Measurements from ENCODE around the gene CD47.

CD47 gene

DNA sequence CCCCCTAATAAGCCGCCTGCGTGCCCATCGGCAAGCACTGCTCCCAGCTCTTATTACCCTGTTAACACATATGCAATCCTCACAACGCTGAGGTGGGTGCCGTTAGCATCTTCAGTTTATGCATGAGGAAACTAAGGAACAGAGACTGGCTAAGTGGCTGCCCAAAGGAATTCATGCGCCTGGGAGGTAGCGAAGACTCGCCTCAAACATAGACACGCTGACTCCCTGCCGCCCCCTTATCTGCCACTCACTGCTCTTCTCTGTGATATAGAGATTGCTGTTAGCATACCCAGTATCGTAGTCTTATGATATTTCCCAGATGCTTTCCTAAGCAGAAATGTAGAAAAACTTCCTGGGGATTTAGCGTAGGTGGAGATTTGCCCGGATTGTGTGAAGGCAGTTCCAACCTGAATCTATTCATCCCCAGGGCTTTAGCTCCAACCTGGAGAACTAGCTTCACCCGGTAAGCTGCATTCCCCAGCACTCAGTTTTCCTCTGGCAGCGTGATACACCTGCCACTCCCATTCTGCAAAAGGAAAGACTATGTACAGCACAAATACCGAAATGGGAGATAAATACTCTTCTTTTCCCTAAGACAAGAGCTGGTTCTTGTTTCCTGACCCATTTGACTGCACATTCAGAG, 23.7 kb upstream of the CD47 start:
- DNase-seq: no peak

DNA sequence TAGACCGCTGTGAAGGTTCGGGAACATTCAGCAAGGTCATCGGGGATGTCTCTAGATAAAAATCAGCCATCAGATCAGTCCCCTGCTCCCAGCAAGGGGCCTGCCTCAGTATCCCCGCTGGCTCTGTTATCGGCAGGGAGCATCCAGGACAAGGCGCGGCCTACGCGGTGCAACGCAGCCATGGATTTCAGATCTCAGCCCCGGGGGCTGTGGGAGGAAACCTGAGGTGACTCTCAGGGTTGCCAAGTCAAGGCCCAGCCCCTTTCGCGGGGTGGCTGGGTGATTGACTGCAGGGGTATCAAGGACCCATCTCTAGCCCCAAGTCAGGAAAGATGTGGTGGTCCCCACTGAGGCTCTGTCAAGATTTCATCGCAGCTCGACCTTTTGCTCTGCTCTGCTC, 23.1 kb upstream of the CD47 start:
- no peak for DNase-seq

DNA sequence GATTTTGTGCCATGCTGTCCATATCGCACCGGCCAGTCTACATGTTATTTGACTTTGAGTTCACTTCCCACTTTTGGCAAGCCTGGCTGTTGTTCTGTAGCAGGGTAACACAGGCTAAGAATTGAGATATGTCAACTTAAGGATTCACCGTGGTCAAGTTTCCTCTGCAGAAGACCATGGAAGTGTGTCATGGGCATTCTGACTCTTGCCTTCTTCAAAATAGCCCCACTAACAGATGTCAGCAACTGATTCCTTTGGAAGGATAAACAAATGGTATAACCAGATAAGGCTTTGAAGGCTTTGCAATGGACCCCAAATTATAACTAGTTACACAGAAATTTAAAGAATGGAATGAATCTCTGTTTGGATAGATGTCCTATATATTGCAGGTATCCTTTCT, 20.1 kb upstream of the CD47 start:
- no peak for DNase-seq

GRCh38 chr3:108108416-108108815, 17.6 kb upstream of the CD47 start:
- DNase-seq: no peak

DNA sequence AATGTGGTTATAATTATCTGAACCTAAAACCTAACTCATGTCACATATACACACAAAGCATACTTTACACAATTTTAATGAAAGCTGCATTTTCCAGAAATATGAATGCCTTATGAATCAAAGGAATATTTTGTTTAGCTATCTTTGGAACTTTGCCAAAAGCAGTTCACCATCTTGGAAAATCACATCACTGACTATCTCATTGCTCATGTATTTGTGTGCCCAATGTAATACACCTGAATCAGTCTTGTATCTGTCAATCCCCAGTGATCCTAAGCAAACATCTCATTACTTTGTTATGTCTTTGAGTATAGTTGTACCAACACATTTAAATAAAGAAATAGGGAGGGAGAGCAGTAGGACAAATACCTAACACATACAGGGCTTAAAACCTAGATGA, 15.6 kb upstream of the CD47 start:
- DNase-seq: no peak

GRCh38 chr3:108106031-108106430, 15.2 kb upstream of the CD47 start:
- no peak for DNase-seq

DNA sequence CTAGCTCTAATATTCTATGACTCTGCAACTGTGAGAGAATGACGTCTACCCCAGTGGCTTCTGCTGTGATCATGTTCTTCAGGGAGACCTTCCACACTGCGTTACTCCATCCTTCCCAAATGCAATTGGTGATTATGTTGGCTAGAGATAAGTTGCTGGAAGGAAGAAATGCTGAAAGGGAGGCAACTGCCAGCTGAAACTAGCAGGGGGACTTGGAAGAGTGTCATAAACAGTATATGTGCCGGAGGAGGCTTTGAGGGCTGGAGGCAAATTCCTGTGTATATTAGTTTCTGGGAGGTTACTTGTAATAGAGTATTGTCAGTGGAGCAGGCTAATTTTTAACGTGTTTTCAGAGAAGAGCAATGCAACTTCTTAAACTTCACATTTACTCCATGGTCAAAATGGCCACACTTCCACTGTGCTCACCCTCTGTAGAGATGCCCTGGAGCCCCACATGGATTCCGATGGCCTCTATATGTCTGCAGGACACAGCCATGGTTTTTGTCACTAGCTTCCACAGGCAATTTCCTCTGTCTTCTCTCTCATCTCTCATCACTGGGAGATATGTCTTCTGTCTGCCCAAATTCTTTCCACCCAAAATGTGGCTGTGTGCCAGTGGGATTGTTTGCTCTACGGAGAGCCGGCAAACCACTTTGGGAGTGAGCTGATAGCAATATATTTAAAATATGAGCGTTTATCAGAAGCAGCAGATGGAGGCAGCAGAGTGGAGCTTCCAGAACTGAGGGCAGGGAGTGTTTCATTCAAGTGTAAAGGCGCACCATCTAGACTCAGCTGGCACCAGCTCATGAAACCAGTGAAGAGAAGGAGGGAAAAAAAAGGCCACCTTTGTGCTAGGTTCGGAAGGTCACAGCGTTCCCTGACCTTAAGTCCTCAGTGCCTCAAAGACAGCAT, 13.3 kb upstream of the CD47 start:
- peak; percentile 30 to 39 for DNase-seq

- DNase-seq: no peak
These were observed 12.4 kb upstream of the CD47 start for GRCh38 chr3:108103040-108103751.

DNA sequence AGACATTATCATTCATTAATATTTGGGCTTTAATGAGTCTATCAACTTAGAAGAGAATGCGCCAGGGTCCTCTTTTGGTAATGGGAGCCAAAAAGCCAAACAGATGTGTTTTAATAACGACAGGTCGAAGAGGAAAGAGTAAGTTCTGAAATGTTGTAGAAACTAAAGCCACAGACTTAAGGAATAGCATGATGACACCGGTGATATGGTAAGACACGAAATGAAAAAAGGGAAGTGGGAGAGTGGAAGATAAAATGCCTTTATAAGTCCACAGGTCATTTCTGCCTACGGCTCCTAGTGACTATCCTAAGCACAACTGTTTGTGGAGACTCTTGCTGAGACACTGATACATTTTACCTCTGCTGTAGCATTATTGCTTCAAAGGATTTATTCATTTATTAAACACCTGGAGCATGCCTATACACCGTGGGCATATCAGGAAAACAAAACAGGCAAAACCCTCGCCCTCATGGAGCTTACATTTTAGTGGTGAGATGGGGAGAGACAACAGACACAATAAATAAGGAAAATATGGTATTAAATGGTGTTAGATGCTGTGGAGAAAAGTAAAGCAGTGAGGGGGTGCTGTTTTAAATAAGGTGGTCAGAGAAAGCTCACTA, 11.7 kb upstream of the CD47 start:
- no peak for DNase-seq

GRCh38 chr3:108100906-108101660, 10.3 kb upstream of the CD47 start:
- DNase-seq: peak in 1 of 2 experiments; percentile 27

DNA sequence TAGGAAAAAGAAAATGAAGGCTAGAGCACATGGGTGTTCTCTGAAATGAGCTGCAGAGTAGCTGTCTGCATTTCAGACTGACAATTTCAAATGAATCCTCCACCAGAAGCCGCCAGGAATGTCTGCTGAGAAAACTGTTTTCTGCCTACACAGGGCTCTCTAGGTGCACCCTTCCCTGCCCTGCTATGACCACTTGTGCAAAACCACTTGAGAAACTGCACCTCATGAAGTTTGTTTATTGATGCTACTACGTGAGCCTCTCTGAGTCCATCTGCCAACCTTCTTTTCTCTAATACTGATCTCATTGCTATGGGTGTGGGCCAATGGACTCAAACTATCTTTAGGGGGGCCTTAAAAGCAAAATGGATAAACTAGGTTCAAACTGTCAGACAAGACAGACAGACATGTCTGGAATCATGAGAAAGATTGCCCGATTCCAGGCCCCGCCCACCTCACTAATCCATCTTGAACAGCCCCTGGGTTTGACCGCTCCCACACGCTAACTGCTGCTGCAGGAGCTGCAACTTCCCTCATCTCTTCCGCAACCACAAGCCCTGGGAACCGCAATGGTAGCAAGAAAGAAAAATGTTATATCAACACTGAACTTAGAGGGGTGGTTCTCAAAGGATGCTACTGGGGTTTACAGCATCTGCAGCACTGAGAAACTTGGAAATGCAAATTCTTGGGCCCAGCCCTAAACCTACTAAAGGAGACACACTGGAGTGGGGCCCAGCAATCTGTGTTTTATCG, 9.0 kb upstream of the CD47 start:
- no peak for DNase-seq

- no peak for DNase-seq
These were observed 8.4 kb upstream of the CD47 start for GRCh38 chr3:108099244-108099643.

DNA sequence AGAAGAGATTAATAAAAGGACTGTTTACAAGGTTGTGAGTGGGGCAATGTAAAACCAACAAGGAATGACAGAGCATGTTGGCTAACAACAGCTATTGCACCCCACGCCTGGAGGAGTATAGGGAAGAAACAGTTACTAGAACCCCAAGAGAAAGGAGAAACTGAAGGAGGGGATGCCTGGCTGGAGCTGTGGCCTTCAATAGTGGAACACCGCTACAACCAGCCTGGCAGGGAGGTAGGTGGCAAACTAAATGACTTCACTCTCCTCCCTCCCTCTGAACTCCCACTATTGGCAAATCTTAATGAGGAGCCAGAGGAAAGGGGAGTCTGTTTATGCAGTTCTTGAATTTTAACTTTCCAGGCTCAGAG, 7.2 kb upstream of the CD47 start:
- DNase-seq: no peak

- no peak for DNase-seq
These were observed 6.6 kb upstream of the CD47 start for GRCh38 chr3:108097322-108098002.

GRCh38 chr3:108096532-108097321, 5.9 kb upstream of the CD47 start:
- no peak for DNase-seq

DNA sequence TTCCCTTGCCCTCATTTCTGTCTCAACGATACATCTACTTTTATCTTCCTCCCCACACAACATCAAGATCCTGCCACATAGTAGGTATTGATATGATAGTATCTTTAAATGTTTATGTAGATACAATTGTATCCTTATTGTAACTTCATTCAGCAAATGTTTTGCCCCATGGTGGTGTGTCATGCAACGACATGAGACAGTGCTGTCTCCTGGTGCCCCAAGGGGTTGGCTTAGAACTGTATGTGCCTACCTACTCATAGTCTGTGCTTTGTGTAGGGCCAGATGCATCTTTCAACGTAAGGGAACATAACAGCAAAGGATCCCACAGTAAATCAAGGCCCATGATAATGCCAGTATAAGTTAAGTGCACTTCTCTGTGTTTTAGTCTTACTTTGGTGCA, 2.8 kb upstream of the CD47 start:
- no peak for DNase-seq

DNA sequence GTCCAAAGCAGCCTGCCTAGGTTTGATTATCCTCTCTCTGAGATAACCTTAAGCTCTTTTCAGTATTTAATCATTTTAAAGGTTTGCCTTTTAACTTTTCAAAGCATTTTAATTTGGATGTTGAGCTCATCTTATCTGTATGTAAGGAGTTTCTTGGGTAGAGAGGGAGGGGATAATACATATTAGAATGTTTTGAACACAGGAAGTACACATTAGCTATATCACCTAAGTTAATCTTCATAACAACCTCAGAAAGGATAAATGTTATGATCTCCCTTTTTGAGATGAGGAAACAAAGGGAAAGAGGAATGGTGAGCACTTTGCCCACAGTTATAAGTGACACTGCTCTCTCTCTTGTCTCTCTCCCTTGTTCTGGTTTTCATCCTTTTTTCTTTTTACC, 2.2 kb upstream of the CD47 start:
- no peak for DNase-seq

DNA sequence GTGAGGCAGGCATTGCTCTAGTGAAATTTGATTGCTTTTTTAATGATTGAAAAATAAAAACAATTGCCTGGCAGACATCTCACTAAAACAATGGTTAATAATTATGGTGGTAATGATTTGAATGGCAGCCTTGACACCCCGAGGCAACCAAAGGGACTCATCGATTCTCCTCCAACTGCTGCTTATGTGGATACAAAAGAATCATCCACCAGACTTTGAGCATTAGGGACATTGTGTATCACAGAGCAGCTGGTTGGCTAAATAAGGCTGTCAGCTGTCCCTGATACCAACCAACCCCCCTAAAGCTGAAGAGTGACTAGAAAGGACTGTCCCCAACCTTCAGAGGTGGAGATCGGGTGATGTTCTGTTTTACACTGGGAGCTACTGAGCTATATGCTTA, 1.7 kb upstream of the CD47 start:
- DNase-seq: no peak

- DNase-seq: no peak
These were observed 843 bp upstream of the CD47 start for GRCh38 chr3:108091498-108092250.
